PC-3 (cell line): ENCODE results near the gene ASB16. TPM values are rescaled to one million over a fixed set of nuclear protein-coding genes. Genes with fewer than 3 reads are reported as not detected.

Experiments
- ATAC-seq: fragments of 200-7000 bp; cut with Tn5 transposase; 2 replicates; pipeline ENCODE4 v1.9.1; 2020; ENCODE audit warnings: mild to moderate bottlenecking, moderate library complexity
- BruUV-seq: library from RNA; stranded (reverse); fragments of 400-500 nt; replicated peaks from 2 replicates; lab custom pipeline; 2021; lab: Mats Ljungman, UMichigan
- CTCF ChIA-PET: fragments of 300-600 bp; sonication (Branson Sonifier 250); formaldehyde crosslinking; loops from one replicate; lab custom pipeline; 2022; ENCODE audit warnings: antibody characterized with exemption; lab: Charles Lee
- POLR2A ChIA-PET: fragments of 300-600 bp; sonication (Branson Sonifier 250); formaldehyde crosslinking; loops from one replicate; lab custom pipeline; 2022; ENCODE audit warnings: antibody characterized with exemption; ENCODE audit not compliant: unreplicated experiment; lab: Charles Lee
- DNase-seq: peaks from one replicate; pipeline ENCODE4 v3.0.0-alpha.2; 2015
- H2AFZ ChIP-seq: fragments of 300-600 bp; sonication (generic); 2 replicates; pipeline ENCODE4 v1.6.0; 2016; ENCODE audit warnings: antibody characterized with exemption, low read length
- H3F3A ChIP-seq: fragments of 300-600 bp; sonication (generic); one replicate; pipeline ENCODE4 v1.6.0; 2017; ENCODE audit warnings: antibody characterized with exemption, low read length, control low read depth, mild to moderate bottlenecking; ENCODE audit not compliant: unreplicated experiment
- H3K27ac ChIP-seq: fragments of 300-600 bp; sonication (generic); 2 replicates; pipeline ENCODE4 v1.5.1; 2016; ENCODE audit warnings: mild to moderate bottlenecking, low read length
- H3K27me3 ChIP-seq: fragments of 300-600 bp; sonication (generic); 2 replicates; pipeline ENCODE4 v1.6.1; 2016; ENCODE audit warnings: low read length, mixed read lengths
- H3K36me3 ChIP-seq: fragments of 300-600 bp; sonication (generic); 2 replicates; pipeline ENCODE4 v1.6.1; 2016; ENCODE audit warnings: low read depth, mixed run types, low read length, mixed read lengths
- H3K4me1 ChIP-seq: fragments of 300-600 bp; sonication (generic); 2 replicates; pipeline ENCODE4 v1.5.1; 2016; ENCODE audit warnings: low read length; ENCODE audit not compliant: insufficient read depth
- H3K4me2 ChIP-seq: fragments of 300-600 bp; sonication (generic); 2 replicates; pipeline ENCODE4 v1.6.0; 2016; ENCODE audit warnings: low read length
- H3K4me3 ChIP-seq: fragments of 300-600 bp; sonication (generic); 2 replicates; pipeline ENCODE4 v1.5.1; 2016; ENCODE audit warnings: mild to moderate bottlenecking, low read length, mixed read lengths
- H3K79me2 ChIP-seq: fragments of 300-600 bp; sonication (generic); 2 replicates; pipeline ENCODE4 v1.6.1; 2017; ENCODE audit warnings: low read length, mixed read lengths
- H3K9ac ChIP-seq: fragments of 300-600 bp; sonication (generic); 2 replicates; pipeline ENCODE4 v1.6.0; 2016; ENCODE audit warnings: mild to moderate bottlenecking, low read length
- H3K9me2 ChIP-seq: fragments of 300-600 bp; sonication (generic); replicated peaks from 2 replicates; pipeline ENCODE4 v1.6.1; 2016; ENCODE audit warnings: mixed run types, low read length, mixed read lengths
- H3K9me3 ChIP-seq: fragments of 300-600 bp; sonication (generic); 2 replicates; pipeline ENCODE4 v1.6.1; 2016; ENCODE audit warnings: low read length, mixed read lengths
- H4K20me1 ChIP-seq: fragments of 300-600 bp; sonication (generic); 2 replicates; pipeline ENCODE4 v1.6.1; 2016; ENCODE audit warnings: low read length, mixed read lengths
- EZH2 ChIP-seq: fragments of 300-600 bp; sonication (generic); IDR thresholded peaks from one replicate; pipeline ENCODE4 v1.6.1; 2017; ENCODE audit warnings: antibody characterized with exemption, mild to moderate bottlenecking, low read length; ENCODE audit not compliant: unreplicated experiment
- EZH2phosphoT487 ChIP-seq: fragments of 300-600 bp; sonication (generic); IDR thresholded peaks from 2 replicates; pipeline ENCODE4 v1.6.1; 2018; ENCODE audit warnings: mild to moderate bottlenecking, antibody characterized with exemption, low read length, borderline replicate concordance
- intact Hi-C: fragments of 100-400 bp; cut with micrococcal nuclease; formaldehyde crosslinking; loops from 2 replicates; pipeline ENCODE4 v1.9.0; 2023
- total RNA-seq: library from RNA; depleted of rRNA; stranded (reverse); fragments of >200 nt; gene quantifications from 2 replicates; pipeline ENCODE4 v1.2.3, GENCODE V29; 2014
- TF ChIP-seq, protein P1 (sequence below): fragments of 300-600 bp; sonication (generic); conservative IDR thresholded peaks from 2 replicates; pipeline ENCODE4 v1.5.1; 2017; ENCODE audit warnings: antibody characterized with exemption, low read depth, mild to moderate bottlenecking, low read length

The ASB16 gene
- total RNA-seq, 1 experiment from 2014 or later = 0.51 TPM

DNA sequence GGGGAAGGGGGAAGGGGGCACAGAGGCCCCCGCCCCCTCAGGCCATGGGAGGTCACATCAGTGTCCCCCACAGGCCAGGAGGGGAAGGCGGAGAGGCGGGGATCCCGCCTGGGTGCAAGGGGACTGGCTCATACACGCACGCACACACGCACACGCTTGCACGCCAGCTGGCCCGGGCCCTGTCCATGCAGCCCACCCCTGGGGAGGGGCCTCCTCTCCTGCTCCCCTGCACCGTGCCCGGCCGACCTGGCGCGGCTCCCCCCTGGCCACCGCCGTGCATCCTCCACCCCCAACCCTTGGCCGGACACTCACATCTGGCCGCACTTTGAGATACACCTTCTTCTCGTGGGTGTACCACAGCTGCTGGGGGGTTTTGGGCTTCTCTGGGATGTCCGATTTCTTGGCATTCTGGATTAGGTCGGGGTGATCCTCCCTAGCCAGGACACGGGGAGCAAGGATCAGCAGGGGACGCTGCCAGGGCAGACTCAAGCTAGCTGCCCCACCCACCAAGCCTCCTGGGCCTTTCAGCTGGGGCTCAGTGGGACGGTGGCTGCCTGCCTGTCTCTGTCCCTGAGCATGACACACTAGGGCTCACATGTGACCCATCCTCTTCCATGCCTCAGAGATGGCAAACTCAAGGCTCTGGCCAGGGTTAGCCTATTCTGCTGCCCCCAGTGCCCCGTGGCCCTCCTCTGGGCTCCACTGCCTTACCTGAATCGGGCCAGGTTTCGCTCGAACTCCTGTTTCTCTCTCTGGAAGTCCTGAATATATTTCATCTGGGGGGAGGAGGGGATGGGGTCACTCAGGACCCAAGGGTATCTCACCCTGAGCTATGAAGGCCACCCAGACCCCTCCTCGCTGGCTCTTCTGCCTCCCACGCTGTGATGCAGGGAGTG lies 42.3 kb downstream of the ASB16 start:
- Histone ChIP-seq H4K20me1 (no peaks in the 10 kb centered on the region), H3K36me3 (peaks cover 63% of the 10 kb centered on the region)
- ATAC-seq = no peak

DNA sequence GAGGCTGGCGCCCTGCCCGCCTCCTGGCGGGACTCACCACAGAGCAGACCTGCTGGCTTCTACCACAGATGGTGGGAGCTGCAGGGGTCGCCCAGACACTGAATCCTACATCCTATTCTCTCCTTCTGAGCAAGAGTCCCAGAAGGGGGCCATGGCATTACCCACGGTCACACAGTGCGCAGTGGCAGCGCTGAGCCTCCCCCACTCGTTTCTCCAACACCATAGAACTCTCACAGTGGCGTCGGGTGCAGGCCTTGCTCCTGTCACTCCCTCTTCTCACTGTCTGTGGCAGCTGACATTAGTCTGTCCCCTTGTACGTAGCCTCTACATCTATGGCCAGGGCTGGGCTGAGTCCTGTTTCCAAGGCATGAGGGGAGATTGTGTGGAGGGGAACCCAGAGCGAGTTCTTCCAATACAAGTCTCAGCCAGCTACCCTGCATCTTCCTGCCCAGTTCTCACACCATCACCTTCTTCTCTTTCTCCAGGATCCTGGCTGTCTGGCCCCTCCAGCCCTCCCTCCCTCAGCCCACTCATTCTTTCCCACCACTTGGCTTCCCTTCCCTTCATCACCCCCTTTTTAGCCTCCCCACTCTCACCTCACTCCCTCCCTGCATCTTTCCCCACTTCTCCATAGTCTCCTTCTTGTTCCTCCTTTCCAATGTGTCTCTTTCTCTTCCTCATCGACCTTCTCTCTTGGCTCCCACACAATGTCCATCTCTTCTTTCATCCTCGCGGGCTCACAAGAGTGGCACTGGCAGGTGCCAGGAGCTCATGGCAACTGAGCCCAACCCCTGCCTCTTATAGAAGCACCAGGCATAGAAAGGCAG lies 43.1 kb downstream of the ASB16 start:
- H3K9me2 ChIP-seq = no peaks in the 10 kb centered on the region
- no peak for ATAC-seq
- H3K79me2 ChIP-seq = peaks cover 31% of the 10 kb centered on the region
- H3K9me3 ChIP-seq = no peaks in the 10 kb centered on the region
- TF ChIP-seq EZH2phosphoT487 = no peak
- TF ChIP-seq EZH2 = no peak
- TF ChIP-seq, protein P1, sequence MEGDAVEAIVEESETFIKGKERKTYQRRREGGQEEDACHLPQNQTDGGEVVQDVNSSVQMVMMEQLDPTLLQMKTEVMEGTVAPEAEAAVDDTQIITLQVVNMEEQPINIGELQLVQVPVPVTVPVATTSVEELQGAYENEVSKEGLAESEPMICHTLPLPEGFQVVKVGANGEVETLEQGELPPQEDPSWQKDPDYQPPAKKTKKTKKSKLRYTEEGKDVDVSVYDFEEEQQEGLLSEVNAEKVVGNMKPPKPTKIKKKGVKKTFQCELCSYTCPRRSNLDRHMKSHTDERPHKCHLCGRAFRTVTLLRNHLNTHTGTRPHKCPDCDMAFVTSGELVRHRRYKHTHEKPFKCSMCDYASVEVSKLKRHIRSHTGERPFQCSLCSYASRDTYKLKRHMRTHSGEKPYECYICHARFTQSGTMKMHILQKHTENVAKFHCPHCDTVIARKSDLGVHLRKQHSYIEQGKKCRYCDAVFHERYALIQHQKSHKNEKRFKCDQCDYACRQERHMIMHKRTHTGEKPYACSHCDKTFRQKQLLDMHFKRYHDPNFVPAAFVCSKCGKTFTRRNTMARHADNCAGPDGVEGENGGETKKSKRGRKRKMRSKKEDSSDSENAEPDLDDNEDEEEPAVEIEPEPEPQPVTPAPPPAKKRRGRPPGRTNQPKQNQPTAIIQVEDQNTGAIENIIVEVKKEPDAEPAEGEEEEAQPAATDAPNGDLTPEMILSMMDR = no peak
- H4K20me1 ChIP-seq = no peaks in the 10 kb centered on the region
- H3K4me2 ChIP-seq = no peak overlapping the region
- H2AFZ ChIP-seq = no peak overlapping the region
- ChIA-PET POLR2A (interaction anchor here (0.7 kb wide), 1 partner anchor 366 kb away, joined by 3 read pairs; no protein-coding TSS in a partner anchor), CTCF (interaction anchor here (0.6 to 1.1 kb wide), 2 partner anchors 14 to 111 kb away, joined by 4 read pairs; partner anchors contain the start of genes ATXN7L3 and SLC25A39)
- H3F3A ChIP-seq = no peaks in the 10 kb centered on the region
- peaks cover 37% of the 10 kb centered on the region for H3K4me1 ChIP-seq
- no peaks in the 10 kb centered on the region for H3K27me3 ChIP-seq
- BruUV-seq = no TSS peak
- H3K27ac ChIP-seq = no peak overlapping the region
- no peak overlapping the region for H3K4me3 ChIP-seq
- peaks cover 61% of the 10 kb centered on the region for H3K36me3 ChIP-seq
- intact Hi-C loops = no loop called here
- no peak overlapping the region for H3K9ac ChIP-seq
- no peak for DNase-seq

More for the DNA sequence above, 42.3 kb downstream of the ASB16 start:
- H3K9me2 ChIP-seq = no peaks in the 10 kb centered on the region
- no peak overlapping the region for H3K9ac ChIP-seq
- no peak overlapping the region for H3K4me3 ChIP-seq
- H3K27ac ChIP-seq = no peak overlapping the region
- DNase-seq = no peak
- no peak for TF ChIP-seq EZH2
- TF ChIP-seq EZH2phosphoT487 = no peak
- TF ChIP-seq, protein P1 = no peak
- POLR2A ChIA-PET = no interaction called here
- BruUV-seq = no TSS peak
- H2AFZ ChIP-seq = no peak overlapping the region
- CTCF ChIA-PET = no interaction called here
- no peak overlapping the region for H3K4me2 ChIP-seq
- peaks cover 25% of the 10 kb centered on the region for H3K79me2 ChIP-seq
- peaks cover 41% of the 10 kb centered on the region for H3K4me1 ChIP-seq
- H3K27me3 ChIP-seq = no peaks in the 10 kb centered on the region
- no peaks in the 10 kb centered on the region for H3K9me3 ChIP-seq
- intact Hi-C loops = no loop called here
- H3F3A ChIP-seq = no peaks in the 10 kb centered on the region
